Left kidney (tissue), 2 donors: Measurements from ENCODE around the gene CRELD1. TPM values are rescaled to one million over a fixed set of nuclear protein-coding genes. Genes with fewer than 3 reads are reported as not detected.
A peak's percentile ranks its signal among the peaks of the same experiment; 100 is the strongest.
"Not testable (repeated sequence)": the region's sequence is repeated elsewhere in the genome, so short reads cannot be mapped to it uniquely, and the experiment has no call there.

Experiments used
- DNase-seq: peaks from one replicate; pipeline ENCODE4 v3.0.0-alpha.2; 2013
- polyA plus RNA-seq: library from polyadenylated mRNA; unstranded; fragments of 120-200 nt; gene quantifications from one replicate; pipeline ENCODE4 v1.2.1, GENCODE V29; 2013; ENCODE audit not compliant: insufficient read length

CRELD1 gene
- polyA plus RNA-seq, 1 donor = 46.3 TPM

GRCh38 chr3:9932843-9933560 is 632 bp upstream of the CRELD1 start:
- DNase-seq = peak; percentile 71

- DNase-seq = no peak
These were observed 594 bp downstream of the CRELD1 start for GRCh38 chr3:9934235-9934621.

DNA sequence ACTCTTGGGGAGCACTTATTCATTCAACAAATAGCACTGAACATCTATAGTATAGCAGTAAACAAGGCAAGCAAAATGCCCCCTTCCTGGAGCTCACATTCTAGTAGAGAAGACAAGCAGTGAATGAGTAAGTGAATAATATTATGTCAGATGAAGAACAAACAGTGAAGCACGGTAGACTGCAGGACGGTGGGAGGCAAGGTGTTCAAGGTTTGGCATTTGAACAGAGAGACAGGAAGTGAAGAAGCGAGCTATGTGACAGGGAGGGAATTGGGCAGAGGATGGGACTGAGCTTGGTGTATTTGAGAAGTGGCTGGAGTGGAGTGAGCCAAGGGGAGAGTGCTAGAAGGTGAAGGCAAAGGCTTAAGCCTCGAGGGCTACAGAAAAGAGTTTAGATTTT is 1.4 kb downstream of the CRELD1 start:
- no peak for DNase-seq

DNA sequence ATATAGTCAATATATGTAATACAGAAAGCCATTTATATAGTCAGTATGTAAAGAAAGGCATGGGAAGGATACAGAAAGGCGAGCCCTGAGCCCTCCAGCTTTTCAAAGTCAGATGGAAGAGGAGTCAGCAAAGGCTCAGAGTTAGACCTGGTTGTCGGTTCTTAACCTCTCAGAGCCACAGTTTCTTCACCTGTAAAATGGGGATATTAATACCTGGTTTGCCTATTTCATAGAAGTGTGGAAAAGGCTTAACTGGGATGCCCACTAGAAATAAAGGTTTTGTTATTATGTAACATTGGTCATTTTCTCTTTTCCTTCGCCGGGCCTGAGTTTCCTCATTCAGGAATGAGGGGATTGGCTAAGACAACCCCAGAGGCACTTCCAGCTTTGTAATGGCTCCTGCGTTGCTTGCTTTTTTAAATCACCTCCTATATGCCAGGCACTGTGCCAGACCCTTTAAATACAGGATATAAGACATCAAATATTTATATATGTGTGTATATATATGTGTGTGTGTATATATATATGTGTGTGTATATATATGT is 2.4 kb downstream of the CRELD1 start:
- no peak for DNase-seq

- DNase-seq = no peak
These were observed 4.0 kb downstream of the CRELD1 start for GRCh38 chr3:9937486-9938238.

DNA sequence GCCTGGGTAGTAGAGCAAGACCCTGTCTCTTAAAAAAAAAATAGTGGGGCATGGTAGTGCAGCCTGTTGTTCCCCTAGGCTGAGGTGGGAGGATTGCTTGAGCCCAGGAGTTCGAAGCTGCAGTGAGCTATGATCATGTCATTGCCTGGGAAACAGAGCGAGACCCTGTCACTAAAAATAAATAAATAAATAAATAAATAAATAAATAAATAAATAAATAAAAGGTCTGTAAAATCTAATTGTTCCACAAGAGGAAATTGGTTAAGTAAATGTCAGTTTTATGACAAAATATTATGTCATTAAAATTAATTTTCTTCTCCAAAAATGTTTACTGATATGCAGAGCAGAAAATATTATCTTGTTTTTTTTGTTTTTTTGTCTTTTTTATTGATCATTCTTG is 5.3 kb downstream of the CRELD1 start:
- no peak for DNase-seq

- DNase-seq = not testable (repeated sequence)
These were observed 6.3 kb downstream of the CRELD1 start for GRCh38 chr3:9939906-9940305.

- DNase-seq = no peak
These were observed 7.1 kb downstream of the CRELD1 start for GRCh38 chr3:9940746-9941145.

DNA sequence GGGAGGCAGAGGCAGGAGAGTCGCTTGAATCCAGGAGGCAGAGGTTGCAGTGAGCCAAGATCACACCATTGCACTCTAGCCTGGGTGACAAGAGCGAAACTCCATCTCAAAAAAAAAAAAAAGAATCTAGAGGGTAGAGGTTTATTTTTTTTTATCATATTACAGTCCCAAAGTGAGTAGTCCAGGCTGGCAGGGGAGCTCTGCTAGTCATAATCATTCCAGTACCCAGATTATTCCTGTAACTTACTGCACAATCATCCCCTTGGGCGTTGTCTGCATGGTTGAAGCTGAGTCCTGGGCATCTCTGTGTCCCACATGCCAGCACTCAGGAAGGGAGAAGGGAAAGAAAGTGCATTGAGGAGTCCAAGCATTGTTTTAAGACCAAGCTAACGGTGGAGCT is 8.5 kb downstream of the CRELD1 start:
- DNase-seq = no peak

DNA sequence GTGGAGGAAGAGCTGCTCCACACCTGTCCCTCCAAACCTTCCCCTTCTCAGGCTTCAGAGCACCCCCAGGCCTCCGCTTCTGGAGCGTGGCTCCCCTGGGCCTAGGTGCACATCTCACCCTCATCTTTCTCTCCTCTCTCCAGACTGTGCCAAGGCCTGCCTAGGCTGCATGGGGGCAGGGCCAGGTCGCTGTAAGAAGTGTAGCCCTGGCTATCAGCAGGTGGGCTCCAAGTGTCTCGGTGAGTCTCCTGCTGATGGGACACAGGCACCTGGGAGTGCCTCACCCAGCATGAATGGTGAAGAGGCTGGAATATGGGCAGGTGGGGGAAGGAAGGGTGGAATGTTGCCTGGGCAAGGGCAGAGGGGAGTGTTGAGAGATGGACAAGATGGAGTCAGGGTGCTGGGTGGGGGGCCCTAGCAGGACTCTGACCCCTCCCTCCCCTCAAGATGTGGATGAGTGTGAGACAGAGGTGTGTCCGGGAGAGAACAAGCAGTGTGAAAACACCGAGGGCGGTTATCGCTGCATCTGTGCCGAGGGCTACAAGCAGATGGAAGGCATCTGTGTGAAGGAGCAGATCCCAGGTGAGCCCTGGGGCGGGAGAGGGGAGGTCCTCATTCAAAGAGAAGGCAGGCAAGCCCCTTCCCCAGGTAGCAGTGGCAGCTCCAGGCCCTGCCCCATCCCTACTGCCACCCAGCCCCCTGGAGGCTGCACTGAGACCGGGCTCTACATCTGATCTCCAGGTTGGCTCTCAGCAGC is 9.5 kb downstream of the CRELD1 start:
- no peak for DNase-seq

- no peak for DNase-seq
These were observed 10.6 kb downstream of the CRELD1 start for GRCh38 chr3:9944271-9944670.

DNA sequence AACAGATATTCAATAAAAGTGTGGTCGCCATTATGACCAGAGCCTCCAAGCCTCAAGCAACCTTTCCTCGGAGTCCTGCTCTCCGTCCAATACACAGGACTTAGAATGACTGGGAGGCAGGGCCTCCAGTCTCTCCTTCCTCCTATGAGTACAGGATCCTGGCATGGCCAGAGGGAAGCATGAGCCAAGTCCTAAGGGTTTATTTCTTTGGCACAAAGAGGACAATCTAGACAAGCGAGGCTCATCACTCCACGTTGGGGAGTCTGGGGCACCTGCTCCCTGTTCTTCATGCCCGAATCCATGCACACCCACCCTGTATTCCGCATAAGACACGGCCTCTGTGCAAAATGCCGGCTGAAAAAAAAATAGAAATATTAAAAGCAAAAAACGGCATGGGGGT is 11.7 kb downstream of the CRELD1 start:
- DNase-seq = no peak

GRCh38 chr3:9946112-9947024 is 12.7 kb downstream of the CRELD1 start:
- DNase-seq = peak; percentile 79

DNA sequence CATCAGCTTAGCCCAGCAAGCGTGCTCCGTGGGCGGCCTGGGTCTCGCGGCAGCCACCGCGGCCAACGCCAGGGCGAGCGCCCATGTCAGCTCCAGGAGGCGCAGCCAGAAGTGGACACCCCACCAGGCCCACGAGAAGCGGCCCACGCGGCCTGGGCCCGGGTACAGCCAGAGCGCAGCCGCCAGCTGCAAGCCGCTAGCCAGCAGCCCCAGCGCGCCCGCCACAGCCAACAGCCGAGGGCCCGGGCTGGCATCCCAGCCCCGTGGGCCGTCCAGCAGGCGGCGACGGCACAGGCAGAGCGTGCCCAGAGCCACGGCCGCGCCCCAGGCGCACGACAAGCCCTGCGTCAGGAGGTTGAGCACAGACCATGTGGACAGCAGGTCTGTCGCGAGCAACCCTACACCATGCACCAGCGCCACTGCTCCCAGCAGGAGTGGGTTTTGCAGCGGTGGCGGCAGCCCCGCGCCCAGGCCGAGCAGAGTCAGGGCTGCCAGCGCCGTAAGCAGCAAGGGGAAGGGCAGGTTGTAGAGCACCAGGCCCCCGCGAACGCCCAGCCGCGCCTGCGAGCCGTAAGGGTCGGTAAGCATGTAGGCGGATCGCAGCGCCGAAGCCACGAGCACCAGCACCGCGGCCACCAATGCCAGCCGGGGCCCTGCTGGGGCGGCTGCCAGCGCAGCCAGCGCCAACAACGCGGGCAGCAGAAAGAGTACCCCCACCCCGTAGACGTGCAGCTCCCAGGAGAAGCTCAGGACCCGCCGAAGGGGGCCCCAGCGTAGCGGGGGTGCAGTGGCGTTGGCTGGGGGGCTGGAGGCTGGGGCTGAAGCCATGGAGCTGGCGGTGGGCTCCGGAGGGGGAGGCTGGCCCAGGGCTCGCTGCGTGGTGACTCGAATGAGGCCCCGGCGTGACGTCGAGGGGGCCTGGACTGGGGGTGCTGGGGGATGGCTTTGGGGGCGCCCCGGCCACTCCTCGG is 13.7 kb downstream of the CRELD1 start:
- peak; percentile 42 for DNase-seq

GRCh38 chr3:9948586-9948985 is 15.0 kb downstream of the CRELD1 start:
- no peak for DNase-seq

- DNase-seq = no peak
These were observed 15.5 kb downstream of the CRELD1 start for GRCh38 chr3:9949115-9949514.

- DNase-seq = no peak
These were observed 16.0 kb downstream of the CRELD1 start for GRCh38 chr3:9949626-9950025.

DNA sequence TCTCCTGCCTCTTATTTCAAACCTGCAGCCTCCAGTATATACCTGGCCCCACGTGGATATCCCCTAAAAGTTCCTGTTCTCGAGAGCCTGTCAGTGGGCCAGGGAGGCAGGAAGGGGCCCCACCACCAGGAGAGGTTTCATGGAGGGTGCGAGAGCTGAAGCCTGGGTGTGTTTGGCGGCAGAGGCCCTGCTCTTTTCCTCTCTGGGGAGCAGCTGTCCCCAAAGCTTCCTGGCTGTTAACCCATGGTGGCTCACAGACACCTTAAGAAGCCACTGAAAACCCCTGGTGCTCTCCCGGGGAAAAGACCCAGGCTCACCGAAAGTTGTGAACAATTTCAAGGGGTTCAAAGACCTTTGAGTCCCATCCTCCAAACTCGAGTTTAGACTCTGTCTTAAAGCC is 17.5 kb downstream of the CRELD1 start:
- no peak for DNase-seq

- no peak for DNase-seq
These were observed 17.9 kb downstream of the CRELD1 start for GRCh38 chr3:9951598-9951961.
